ENCODE data around the gene KIAA1549.

- TF ChIP-seq, protein P1, sequence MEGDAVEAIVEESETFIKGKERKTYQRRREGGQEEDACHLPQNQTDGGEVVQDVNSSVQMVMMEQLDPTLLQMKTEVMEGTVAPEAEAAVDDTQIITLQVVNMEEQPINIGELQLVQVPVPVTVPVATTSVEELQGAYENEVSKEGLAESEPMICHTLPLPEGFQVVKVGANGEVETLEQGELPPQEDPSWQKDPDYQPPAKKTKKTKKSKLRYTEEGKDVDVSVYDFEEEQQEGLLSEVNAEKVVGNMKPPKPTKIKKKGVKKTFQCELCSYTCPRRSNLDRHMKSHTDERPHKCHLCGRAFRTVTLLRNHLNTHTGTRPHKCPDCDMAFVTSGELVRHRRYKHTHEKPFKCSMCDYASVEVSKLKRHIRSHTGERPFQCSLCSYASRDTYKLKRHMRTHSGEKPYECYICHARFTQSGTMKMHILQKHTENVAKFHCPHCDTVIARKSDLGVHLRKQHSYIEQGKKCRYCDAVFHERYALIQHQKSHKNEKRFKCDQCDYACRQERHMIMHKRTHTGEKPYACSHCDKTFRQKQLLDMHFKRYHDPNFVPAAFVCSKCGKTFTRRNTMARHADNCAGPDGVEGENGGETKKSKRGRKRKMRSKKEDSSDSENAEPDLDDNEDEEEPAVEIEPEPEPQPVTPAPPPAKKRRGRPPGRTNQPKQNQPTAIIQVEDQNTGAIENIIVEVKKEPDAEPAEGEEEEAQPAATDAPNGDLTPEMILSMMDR (IDR thresholded peaks at IDR 0.05; ENCODE audit: low read depth, low read length), result no peak
- TF ChIP-seq EZH2phosphoT487 (IDR thresholded peaks at IDR 0.05; ENCODE audit: low read depth), result no peak
Measured at GRCh38 chr7:138796038-138796615, 185.1 kb downstream of the KIAA1549 start.

Data from OCI-LY3 (cell line).